ENCODE data around the gene SDK1.

Gene SDK1

GRCh38 chr7:4024806-4025205 is 723.8 kb downstream of the SDK1 start:
- no peaks in the 10 kb centered on the region for H3K4me1 ChIP-seq (ENCODE audit: control insufficient read depth, insufficient read depth, low read length)
- TF ChIP-seq ZSCAN16 (tag by site-specific recombination; IDR thresholded peaks at IDR 0.05), result no peak
- no peak for TF ChIP-seq ZFP3 (tag by site-specific recombination; IDR thresholded peaks at IDR 0.05; ENCODE audit: low read depth)
- no peak for TF ChIP-seq ZNF211 (tag by site-specific recombination; IDR thresholded peaks at IDR 0.05; ENCODE audit: low read depth)
- TF ChIP-seq ZNF391 (tag by site-specific recombination; IDR thresholded peaks at IDR 0.05; ENCODE audit: borderline replicate concordance, low read depth), result no peak
- no peak for TF ChIP-seq TSHZ1 (tag by site-specific recombination; IDR thresholded peaks at IDR 0.05; ENCODE audit: borderline replicate concordance)
- no peak for TF ChIP-seq ZNF132 (tag by site-specific recombination; IDR thresholded peaks at IDR 0.05; ENCODE audit: borderline replicate concordance)
- no peak for TF ChIP-seq ZXDB (tag by site-specific recombination; IDR thresholded peaks at IDR 0.05)
- TF ChIP-seq HIC1 (tag by site-specific recombination; IDR thresholded peaks at IDR 0.05), result no peak
- no peak for TF ChIP-seq ZNF398 (tag by site-specific recombination; IDR thresholded peaks at IDR 0.05)
- TF ChIP-seq ZBTB7A (tag by site-specific recombination; IDR thresholded peaks at IDR 0.05; ENCODE audit: low read depth), result no peak
- no peak for TF ChIP-seq ZSCAN23 (tag by site-specific recombination; IDR thresholded peaks at IDR 0.05)
- no peak for TF ChIP-seq MEIS1 (CRISPR knock-in tag; IDR thresholded peaks at IDR 0.05; ENCODE audit: borderline replicate concordance)
- TF ChIP-seq ZNF24 (tag by site-specific recombination; IDR thresholded peaks at IDR 0.05), result no peak
- TF ChIP-seq ZNF768 (tag by site-specific recombination; IDR thresholded peaks at IDR 0.05), result no peak
- TF ChIP-seq ZNF23 (tag by site-specific recombination; IDR thresholded peaks at IDR 0.05; ENCODE audit: borderline replicate concordance), result no peak
- ChIA-PET POLR2A (no interaction called here), CTCF (interaction anchor here (0.6 kb wide), 1 partner anchor 97 kb away, joined by 4 read pairs; no protein-coding TSS in a partner anchor)
- H3K4me3 ChIP-seq (ENCODE audit: low read depth, low read length), result no peak overlapping the region
- H3K9me3 ChIP-seq (ENCODE audit: control insufficient read depth, insufficient read depth, low read depth, low read length), result no peaks in the 10 kb centered on the region
- no peaks in the 10 kb centered on the region for H3K36me3 ChIP-seq (ENCODE audit: control insufficient read depth in 2 of 2, insufficient read depth in 1 of 2, low read length in 2 of 2)
- H3K27ac ChIP-seq (ENCODE audit: extremely low read depth, low read depth, low read length), result no peak overlapping the region

GRCh38 chr7:4025210-4025609 is 724.2 kb downstream of the SDK1 start:
- no peak overlapping the region for H3K4me3 ChIP-seq (ENCODE audit: low read depth, low read length)
- POLR2A ChIA-PET, result no interaction called here
- CTCF ChIA-PET, result interaction anchor here (0.6 kb wide), 1 partner anchor 97 kb away, joined by 4 read pairs; no protein-coding TSS in a partner anchor
- no peaks in the 10 kb centered on the region for H3K9me3 ChIP-seq (ENCODE audit: control insufficient read depth, insufficient read depth, low read depth, low read length)
- H3K4me1 ChIP-seq (ENCODE audit: control insufficient read depth, insufficient read depth, low read length), result no peaks in the 10 kb centered on the region
- no peak overlapping the region for H3K27ac ChIP-seq (ENCODE audit: extremely low read depth, low read depth, low read length)
- no peaks in the 10 kb centered on the region for H3K36me3 ChIP-seq (ENCODE audit: control insufficient read depth in 2 of 2, insufficient read depth in 1 of 2, low read length in 2 of 2)
- TF ChIP-seq ZNF19 (tag by site-specific recombination; IDR thresholded peaks at IDR 0.05; ENCODE audit: low read depth) (no peak), ZNF132 (tag by site-specific recombination; IDR thresholded peaks at IDR 0.05; ENCODE audit: borderline replicate concordance) (no peak), ZXDB (tag by site-specific recombination; IDR thresholded peaks at IDR 0.05) (no peak), ZNF776 (tag by site-specific recombination; IDR thresholded peaks at IDR 0.05; ENCODE audit: borderline replicate concordance) (no peak), ZNF292 (tag by site-specific recombination; IDR thresholded peaks at IDR 0.05; ENCODE audit: borderline replicate concordance, low read depth) (no peak), ZNF488 (tag by site-specific recombination; IDR thresholded peaks at IDR 0.05) (no peak), ZNF366 (tag by site-specific recombination; conservative IDR thresholded peaks at IDR 0.05) (no peak), ZNF416 (tag by site-specific recombination; IDR thresholded peaks at IDR 0.05) (no peak), HOXC10 (CRISPR knock-in tag; IDR thresholded peaks at IDR 0.05) (no peak), ZNF785 (tag by site-specific recombination; IDR thresholded peaks at IDR 0.05) (no peak), ZNF624 (tag by site-specific recombination; IDR thresholded peaks at IDR 0.05) (no peak), KLF9 (tag by site-specific recombination; IDR thresholded peaks at IDR 0.05; ENCODE audit: low read depth) (no peak), ZNF610 (tag by site-specific recombination; IDR thresholded peaks at IDR 0.05; ENCODE audit: borderline replicate concordance) (no peak), ZNF561 (tag by site-specific recombination; IDR thresholded peaks at IDR 0.05; ENCODE audit: borderline replicate concordance) (no peak)

Data from HEK293 (cell line).